BJ (cell line): ENCODE measurements around the gene BEST4. TPM values are rescaled to one million over a fixed set of nuclear protein-coding genes. Genes with fewer than 3 reads are reported as not detected.
A peak's percentile ranks its signal among the peaks of the same experiment; 100 is the strongest.

Source experiments
- CTCF ChIA-PET: fragments of 350-600 bp; formaldehyde crosslinking; extraction: SDS; loops from one replicate; lab custom pipeline; 2021; ENCODE audit warnings: antibody characterized with exemption, inconsistent platforms; lab: Yijun Ruan, JAX
- POLR2A ChIA-PET: fragments of 300-600 bp; sonication (Branson Sonifier 250); formaldehyde crosslinking; extraction: SDS; loops from one replicate; lab custom pipeline; 2021; ENCODE audit warnings: antibody characterized with exemption; lab: Charles Lee
- DNase-seq: peaks from one replicate; pipeline ENCODE4 v3.0.0-alpha.2; 2011; ENCODE audit warnings: low read depth
- H3K27me3 ChIP-seq: 2 replicates; pipeline ENCODE4 v1.6.0; 2011; ENCODE audit warnings: low read length; ENCODE audit not compliant: control insufficient read depth, insufficient read depth
- H3K36me3 ChIP-seq: 2 replicates; pipeline ENCODE4 v1.5.1; 2011; ENCODE audit warnings: low read length; ENCODE audit not compliant: control insufficient read depth, insufficient read depth
- H3K4me3 ChIP-seq: 2 replicates; pipeline ENCODE4 v1.5.1; 2011; ENCODE audit warnings: low read depth, mild to moderate bottlenecking, control low read depth, low read length
- CTCF ChIP-seq: IDR thresholded peaks from 2 replicates; pipeline ENCODE4 v1.5.1; 2011; ENCODE audit warnings: low read depth, mild to moderate bottlenecking, control low read depth, inconsistent platforms, low read length, moderate library complexity; ENCODE audit not compliant: insufficient read depth
- polyA plus RNA-seq: library from polyadenylated mRNA; depleted of rRNA; stranded (reverse); fragments of >200 nt; gene quantifications from 2 replicates; pipeline ENCODE4 v1.2.3, GENCODE V29; 2011

The BEST4 gene
- polyA plus RNA-seq, 1 experiment = 0.16 TPM

DNA sequence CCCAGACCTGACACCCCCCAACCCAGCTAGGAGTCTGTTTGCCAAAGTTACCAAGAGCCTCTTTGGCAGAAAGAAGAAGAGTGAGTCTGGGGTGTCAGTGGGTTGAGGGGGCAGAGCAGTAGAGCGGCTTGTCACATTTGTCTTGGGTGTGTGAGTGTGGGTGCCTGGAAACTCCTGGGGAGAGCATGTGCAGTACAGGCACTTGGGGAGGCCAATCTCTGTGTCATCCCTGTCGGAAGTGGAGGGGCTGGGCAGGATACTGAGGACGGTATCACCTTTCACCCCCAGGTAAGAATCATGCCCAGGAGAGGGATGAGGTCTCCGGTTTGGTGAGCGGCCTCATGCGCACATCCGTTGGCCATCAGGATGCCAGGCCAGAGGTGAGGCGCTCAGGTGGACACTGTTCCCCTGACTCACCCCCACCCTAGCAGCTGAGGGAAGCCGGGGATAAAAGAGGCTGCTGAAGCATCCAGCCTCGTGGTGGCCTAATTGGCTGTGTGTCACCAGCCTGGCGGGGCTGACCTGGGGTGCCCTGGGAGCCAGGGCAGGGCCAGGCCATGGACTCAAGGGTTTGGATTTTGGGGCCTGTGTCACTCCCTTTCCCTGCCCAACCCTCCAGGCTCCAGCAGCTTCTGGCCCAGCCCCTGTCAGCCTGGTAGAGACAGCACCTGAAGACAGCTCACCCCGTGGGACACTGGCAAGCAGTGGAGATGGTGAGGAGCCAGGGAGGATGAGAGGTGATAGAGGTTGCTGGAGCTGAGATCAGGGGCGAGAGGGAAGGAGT is 15.5 kb upstream of the BEST4 start:
- ChIA-PET POLR2A (no interaction called here), CTCF (no interaction called here)
- Histone ChIP-seq H3K4me3 (no peak overlapping the region), H3K27me3 (no peaks in the 10 kb centered on the region), H3K36me3 (peaks cover 37% of the 10 kb centered on the region)
- DNase-seq = no peak
- TF ChIP-seq CTCF = no peak

DNA sequence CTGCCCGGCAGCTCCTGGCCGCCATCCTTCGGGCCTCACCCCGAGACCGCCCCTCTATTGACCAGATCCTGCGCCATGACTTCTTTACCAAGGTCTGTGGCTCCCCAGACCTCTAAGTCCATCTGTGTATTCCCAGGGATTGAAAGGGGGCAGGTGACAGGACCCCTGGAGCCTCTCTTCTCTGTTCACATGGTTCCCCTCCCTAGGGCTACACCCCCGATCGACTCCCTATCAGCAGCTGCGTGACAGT is 15.0 kb upstream of the BEST4 start:
- no peak for TF ChIP-seq CTCF
- Histone ChIP-seq H3K36me3 (peaks cover 37% of the 10 kb centered on the region), H3K4me3 (no peak overlapping the region), H3K27me3 (no peaks in the 10 kb centered on the region)
- no peak for DNase-seq
- ChIA-PET CTCF (interaction anchor here (0.6 to 0.7 kb wide), 2 partner anchors 9 to 74 kb away, joined by 3 read pairs; no protein-coding TSS in a partner anchor), POLR2A (no interaction called here)

DNA sequence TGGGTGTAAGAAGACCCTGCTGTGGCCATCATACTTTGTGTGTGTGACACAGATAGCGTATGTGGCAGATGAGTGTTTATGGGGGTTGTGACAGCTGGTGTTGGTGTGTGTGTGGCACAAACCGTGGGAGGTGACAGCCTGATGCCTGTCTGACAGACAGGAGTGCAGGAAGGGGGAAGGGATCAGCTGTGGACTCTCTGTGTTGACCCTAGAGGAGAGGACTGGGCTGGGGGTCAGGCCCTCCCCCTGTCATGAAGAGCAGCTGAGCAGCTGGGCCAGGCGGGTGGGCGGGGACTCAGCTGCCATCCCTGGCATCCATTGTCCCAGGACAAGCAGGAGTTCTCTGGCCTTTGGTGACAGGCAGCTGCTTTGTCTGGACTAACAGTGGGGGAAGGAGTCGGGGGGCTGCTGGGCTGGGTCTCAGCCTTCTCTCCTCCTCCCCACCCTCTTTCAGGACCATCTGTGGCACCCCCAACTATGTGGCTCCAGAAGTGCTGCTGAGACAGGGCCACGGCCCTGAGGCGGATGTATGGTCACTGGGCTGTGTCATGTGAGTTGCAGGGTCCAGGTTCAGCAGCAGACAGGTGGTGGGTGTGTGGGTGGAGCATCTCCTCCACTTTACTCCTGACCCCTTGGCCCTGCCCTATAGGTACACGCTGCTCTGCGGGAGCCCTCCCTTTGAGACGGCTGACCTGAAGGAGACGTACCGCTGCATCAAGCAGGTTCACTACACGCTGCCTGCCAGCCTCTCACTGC is 14.5 kb upstream of the BEST4 start:
- Histone ChIP-seq H3K27me3 (no peaks in the 10 kb centered on the region), H3K36me3 (peaks cover 37% of the 10 kb centered on the region), H3K4me3 (peak overlapping the region; percentile 77)
- ChIA-PET POLR2A (no interaction called here), CTCF (interaction anchor here (0.6 to 0.7 kb wide), 2 partner anchors 8 to 73 kb away, joined by 3 read pairs; no protein-coding TSS in a partner anchor)
- DNase-seq = no peak
- TF ChIP-seq CTCF = no peak

- Histone ChIP-seq H3K4me3 (peak overlapping the region; percentile 77), H3K27me3 (no peaks in the 10 kb centered on the region), H3K36me3 (peaks cover 36% of the 10 kb centered on the region)
- no peak for DNase-seq
- TF ChIP-seq CTCF = no peak
- ChIA-PET POLR2A (no interaction called here), CTCF (interaction anchor here (1.9 kb wide), 1 partner anchor 11 kb away, joined by 14 read pairs; no protein-coding TSS in a partner anchor)
Measured at GRCh38 chr1:44801491-44802305, 13.7 kb upstream of the BEST4 start.
